HepG2 (cell line): ENCODE data around the gene CYP11A1. TPM values are rescaled to one million over a fixed set of nuclear protein-coding genes. Genes with fewer than 3 reads are reported as not detected.

ENCODE experiments used
- ATAD3A ChIP-seq: sonication (generic); formaldehyde crosslinking; IDR thresholded peaks from 2 replicates; pipeline ENCODE4 v1.4.0; 2020; ENCODE audit warnings: missing genetic modification reagents
- BCL6 ChIP-seq: IDR thresholded peaks from 2 replicates; pipeline ENCODE4 v1.6.1; 2016; ENCODE audit warnings: missing genetic modification reagents, missing compliant biosample characterization
- CBX1 ChIP-seq: IDR thresholded peaks from one replicate; pipeline ENCODE4 v1.6.1; 2016; ENCODE audit warnings: antibody characterized with exemption, low read depth
- E2F5 ChIP-seq: sonication (generic); formaldehyde crosslinking; conservative IDR thresholded peaks from 2 replicates; pipeline ENCODE4 v1.4.0; 2020; ENCODE audit warnings: missing genetic modification reagents
- GABPA ChIP-seq, 2 experiments: IDR thresholded peaks; 2 replicates each; pipeline ENCODE4 v1.6.1; 2011 to 2016; ENCODE audit warnings: low read depth in 2 of 2, low read length in 1 of 2, missing biosample characterization in 1 of 2, missing genetic modification characterization in 1 of 2
- HNF4G ChIP-seq, 2 experiments: sonication (generic) in 1 of 2; formaldehyde crosslinking in 1 of 2; IDR thresholded peaks; 2 replicates each; pipeline versions ENCODE4 v1.4.0 to v1.6.1; 2011 to 2020; ENCODE audit warnings: borderline replicate concordance in 2 of 2, low read depth in 2 of 2, mild to moderate bottlenecking in 2 of 2, low read length in 1 of 2, missing genetic modification reagents in 1 of 2, moderate library complexity in 1 of 2
- KLF12 ChIP-seq: sonication (generic); formaldehyde crosslinking; IDR thresholded peaks from 2 replicates; pipeline ENCODE4 v1.4.0; 2020; ENCODE audit warnings: missing genetic modification reagents, borderline replicate concordance
- SOX13 ChIP-seq, 3 experiments: fragments of 450-650 bp in 1 of 3; sonication (generic) in 1 of 3; formaldehyde crosslinking in 1 of 3; IDR thresholded peaks in 2 of 3; conservative IDR thresholded peaks in 1 of 3; 2 replicates each; pipeline versions ENCODE4 v1.5.0 to v1.6.1; 2016 to 2020; ENCODE audit warnings: antibody characterized with exemption in 1 of 3, mild to moderate bottlenecking in 1 of 3, missing compliant biosample characterization in 1 of 3, missing genetic modification reagents in 1 of 3, moderate library complexity in 1 of 3
- SP1 ChIP-seq, 2 experiments: fragments of 450-650 bp in 1 of 2; sonication (generic) in 1 of 2; formaldehyde crosslinking in 1 of 2; IDR thresholded peaks; 2 replicates each; pipeline versions ENCODE4 v1.4.0 to v1.6.1; 2016 to 2020; ENCODE audit warnings: missing genetic modification reagents in 1 of 2
- SP140L ChIP-seq: sonication (generic); formaldehyde crosslinking; IDR thresholded peaks from 2 replicates; pipeline ENCODE4 v1.4.0; 2020; ENCODE audit warnings: missing genetic modification reagents, borderline replicate concordance
- ZBTB46 ChIP-seq: sonication (generic); formaldehyde crosslinking; IDR thresholded peaks from 2 replicates; pipeline ENCODE4 v1.4.0; 2020; ENCODE audit warnings: mild to moderate bottlenecking, missing genetic modification reagents, borderline replicate concordance
- ZNF674 ChIP-seq: sonication (generic); formaldehyde crosslinking; IDR thresholded peaks from 2 replicates; pipeline ENCODE4 v1.5.0; 2020; ENCODE audit warnings: low read depth, mild to moderate bottlenecking, missing genetic modification reagents
- ZNF75D ChIP-seq: sonication (generic); formaldehyde crosslinking; IDR thresholded peaks from 2 replicates; pipeline ENCODE4 v1.8.1; 2023; ENCODE audit warnings: missing genetic modification reagents, mild to moderate bottlenecking, borderline replicate concordance
- polyA plus RNA-seq, 8 experiments: library from polyadenylated mRNA; depleted of rRNA in 3 of 8; stranded (reverse) in 7 of 8; unstranded in 1 of 8; fragments of >200 nt; fragmentation: Illumina TruSeq in 4 of 8; extraction: Trizol in 4 of 8; gene quantifications; 2 replicates each; pipeline versions ENCODE4 v1.2.1 to v1.2.3, GENCODE V29; 2011 to 2016; ENCODE audit warnings: low read depth in 4 of 8, missing spikeins in 1 of 8, mixed read lengths in 1 of 8; ENCODE audit not compliant: insufficient read depth in 1 of 8
- total RNA-seq, 5 experiments: library from RNA; depleted of rRNA; stranded (reverse); fragments of >200 nt; fragmentation: Illumina TruSeq; extraction: Trizol; gene quantifications; 2 replicates each; pipeline ENCODE4 v1.2.3, GENCODE V29; 2016; ENCODE audit warnings: low read depth in 1 of 5
- TF ChIP-seq, protein P1 (sequence below): sonication (generic); formaldehyde crosslinking; IDR thresholded peaks from 2 replicates; pipeline ENCODE4 v1.4.0; 2020; ENCODE audit warnings: mild to moderate bottlenecking, low read depth, missing genetic modification reagents
- TF ChIP-seq, protein P2 (sequence below): sonication (generic); formaldehyde crosslinking; IDR thresholded peaks from 2 replicates; pipeline ENCODE4 v1.4.0; 2020; ENCODE audit warnings: mild to moderate bottlenecking, missing genetic modification reagents
- TF ChIP-seq, protein P3 (sequence below): sonication (generic); formaldehyde crosslinking; IDR thresholded peaks from 2 replicates; pipeline ENCODE4 v1.9.0; 2021; ENCODE audit warnings: missing genetic modification reagents, borderline replicate concordance

The CYP11A1 gene
- total and polyA plus RNA-seq, 2 of the 13 experiments (the other 11 are each of a cell fraction or from before 2014, with no cell fraction given) = 0.66 to 0.92 TPM

GRCh38 chr15:74382004-74382816 is 14.8 kb upstream of the CYP11A1 start (continued):
- TF ChIP-seq, protein P1, sequence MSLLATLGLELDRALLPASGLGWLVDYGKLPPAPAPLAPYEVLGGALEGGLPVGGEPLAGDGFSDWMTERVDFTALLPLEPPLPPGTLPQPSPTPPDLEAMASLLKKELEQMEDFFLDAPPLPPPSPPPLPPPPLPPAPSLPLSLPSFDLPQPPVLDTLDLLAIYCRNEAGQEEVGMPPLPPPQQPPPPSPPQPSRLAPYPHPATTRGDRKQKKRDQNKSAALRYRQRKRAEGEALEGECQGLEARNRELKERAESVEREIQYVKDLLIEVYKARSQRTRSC (CRISPR knock-in tag) = no peak
- TF ChIP-seq ZNF674 = no peak
- TF ChIP-seq KLF12 = no peak
- no peak for TF ChIP-seq ATAD3A (CRISPR knock-in tag)
- TF ChIP-seq, protein P2, sequence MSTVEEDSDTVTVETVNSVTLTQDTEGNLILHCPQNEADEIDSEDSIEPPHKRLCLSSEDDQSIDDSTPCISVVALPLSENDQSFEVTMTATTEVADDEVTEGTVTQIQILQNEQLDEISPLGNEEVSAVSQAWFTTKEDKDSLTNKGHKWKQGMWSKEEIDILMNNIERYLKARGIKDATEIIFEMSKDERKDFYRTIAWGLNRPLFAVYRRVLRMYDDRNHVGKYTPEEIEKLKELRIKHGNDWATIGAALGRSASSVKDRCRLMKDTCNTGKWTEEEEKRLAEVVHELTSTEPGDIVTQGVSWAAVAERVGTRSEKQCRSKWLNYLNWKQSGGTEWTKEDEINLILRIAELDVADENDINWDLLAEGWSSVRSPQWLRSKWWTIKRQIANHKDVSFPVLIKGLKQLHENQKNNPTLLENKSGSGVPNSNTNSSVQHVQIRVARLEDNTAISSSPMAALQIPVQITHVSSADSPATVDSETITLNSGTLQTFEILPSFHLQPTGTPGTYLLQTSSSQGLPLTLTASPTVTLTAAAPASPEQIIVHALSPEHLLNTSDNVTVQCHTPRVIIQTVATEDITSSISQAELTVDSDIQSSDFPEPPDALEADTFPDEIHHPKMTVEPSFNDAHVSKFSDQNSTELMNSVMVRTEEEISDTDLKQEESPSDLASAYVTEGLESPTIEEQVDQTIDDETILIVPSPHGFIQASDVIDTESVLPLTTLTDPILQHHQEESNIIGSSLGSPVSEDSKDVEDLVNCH (CRISPR knock-in tag) = no peak
- no peak for TF ChIP-seq SP140L
- peak; percentile 46; the same call in 1 of the 2 replicates for TF ChIP-seq BCL6 (CRISPR knock-in tag)
- no peak for TF ChIP-seq ZNF75D (CRISPR knock-in tag)
- TF ChIP-seq, protein P3, sequence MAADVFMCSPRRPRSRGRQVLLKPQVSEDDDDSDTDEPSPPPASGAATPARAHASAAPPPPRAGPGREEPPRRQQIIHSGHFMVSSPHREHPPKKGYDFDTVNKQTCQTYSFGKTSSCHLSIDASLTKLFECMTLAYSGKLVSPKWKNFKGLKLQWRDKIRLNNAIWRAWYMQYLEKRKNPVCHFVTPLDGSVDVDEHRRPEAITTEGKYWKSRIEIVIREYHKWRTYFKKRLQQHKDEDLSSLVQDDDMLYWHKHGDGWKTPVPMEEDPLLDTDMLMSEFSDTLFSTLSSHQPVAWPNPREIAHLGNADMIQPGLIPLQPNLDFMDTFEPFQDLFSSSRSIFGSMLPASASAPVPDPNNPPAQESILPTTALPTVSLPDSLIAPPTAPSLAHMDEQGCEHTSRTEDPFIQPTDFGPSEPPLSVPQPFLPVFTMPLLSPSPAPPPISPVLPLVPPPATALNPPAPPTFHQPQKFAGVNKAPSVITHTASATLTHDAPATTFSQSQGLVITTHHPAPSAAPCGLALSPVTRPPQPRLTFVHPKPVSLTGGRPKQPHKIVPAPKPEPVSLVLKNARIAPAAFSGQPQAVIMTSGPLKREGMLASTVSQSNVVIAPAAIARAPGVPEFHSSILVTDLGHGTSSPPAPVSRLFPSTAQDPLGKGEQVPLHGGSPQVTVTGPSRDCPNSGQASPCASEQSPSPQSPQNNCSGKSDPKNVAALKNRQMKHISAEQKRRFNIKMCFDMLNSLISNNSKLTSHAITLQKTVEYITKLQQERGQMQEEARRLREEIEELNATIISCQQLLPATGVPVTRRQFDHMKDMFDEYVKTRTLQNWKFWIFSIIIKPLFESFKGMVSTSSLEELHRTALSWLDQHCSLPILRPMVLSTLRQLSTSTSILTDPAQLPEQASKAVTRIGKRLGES (CRISPR knock-in tag) = no peak
- no peak for TF ChIP-seq SOX13 (IDR thresholded peaks at IDR 0.05)
- TF ChIP-seq SOX13 (CRISPR knock-in tag; conservative IDR thresholded peaks at IDR 0.05 in 1 of 2, IDR thresholded peaks at IDR 0.05 in 1 of 2) = no peak; a peak in 1 of 4 replicates
- no peak for TF ChIP-seq GABPA (IDR thresholded peaks at IDR 0.05; ENCODE audit: low read depth, low read length)
- no peak for TF ChIP-seq GABPA (CRISPR knock-in tag; IDR thresholded peaks at IDR 0.05; ENCODE audit: low read depth)
- TF ChIP-seq SP1 (IDR thresholded peaks at IDR 0.05) = no peak
- no peak for TF ChIP-seq SP1 (CRISPR knock-in tag; IDR thresholded peaks at IDR 0.05)
- no peak for TF ChIP-seq E2F5 (CRISPR knock-in tag)
- TF ChIP-seq CBX1 = no peak
- TF ChIP-seq ZBTB46 (CRISPR knock-in tag) = no peak
- TF ChIP-seq HNF4G (IDR thresholded peaks at IDR 0.05; ENCODE audit: borderline replicate concordance, low read depth, low read length) = no peak; the same call in 1 of the 2 replicates
- TF ChIP-seq HNF4G (CRISPR knock-in tag; IDR thresholded peaks at IDR 0.05; ENCODE audit: borderline replicate concordance, low read depth) = no peak; the same call in 1 of the 2 replicates
